DMS 273 treated with DMSO at 0.1 percent for 48 hours (cell line): ENCODE measurements around the gene PCDHGA9.
"Not testable (repeated sequence)": the region's sequence is repeated elsewhere in the genome, so short reads cannot be mapped to it uniquely, and the experiment has no call there.

Source experiments
- DNase-seq: peaks from one replicate; lab custom pipeline; 2025; lab: John Stamatoyannopoulos, UW

Gene PCDHGA9

GRCh38 chr5:141402553-141403243 lies at the start of gene PCDHGA9:
PCDHGA9 (plus strand) TSS chr5:141402778; CDS start chr5:141402953, 175 bp downstream.
- no peak for DNase-seq

- DNase-seq = no peak
Observed at GRCh38 chr5:141354900-141355469, 47.6 kb upstream of the PCDHGA9 start, which contains the start of gene PCDHGA4. PCDHGA4 (plus strand) TSS chr5:141355021; CDS start chr5:141355108, 87 bp downstream.

- DNase-seq = no peak
Observed at GRCh38 chr5:141355641-141356040, 46.9 kb upstream of the PCDHGA9 start.

- no peak for DNase-seq
Observed at GRCh38 chr5:141356133-141356532, 46.4 kb upstream of the PCDHGA9 start.

GRCh38 chr5:141356950-141357349 lies 45.6 kb upstream of the PCDHGA9 start:
- no peak for DNase-seq

GRCh38 chr5:141359790-141360426 lies 42.7 kb upstream of the PCDHGA9 start, which contains the start of gene PCDHGB2:
PCDHGB2 (plus strand) TSS chr5:141359994; CDS start chr5:141360136, 142 bp downstream.
- no peak for DNase-seq

- no peak for DNase-seq
Observed at GRCh38 chr5:141360685-141361084, 41.9 kb upstream of the PCDHGA9 start.

GRCh38 chr5:141362719-141363118 lies 39.9 kb upstream of the PCDHGA9 start:
- no peak for DNase-seq

- no peak for DNase-seq
Observed at GRCh38 chr5:141363952-141364660, 38.5 kb upstream of the PCDHGA9 start, which contains the start of gene PCDHGA5. PCDHGA5 (plus strand) TSS chr5:141364162; CDS start chr5:141364331, 169 bp downstream.

- DNase-seq = no peak
Observed at GRCh38 chr5:141366016-141366896, 36.3 kb upstream of the PCDHGA9 start.

- DNase-seq = no peak
Observed at GRCh38 chr5:141369994-141370848, 32.4 kb upstream of the PCDHGA9 start, which contains the start of gene PCDHGB3. PCDHGB3 (plus strand) TSS chr5:141370242; CDS start chr5:141370395, 153 bp downstream.

GRCh38 chr5:141371572-141372475 lies 30.8 kb upstream of the PCDHGA9 start:
- DNase-seq = no peak

GRCh38 chr5:141373673-141374317 lies 28.8 kb upstream of the PCDHGA9 start, which contains the start of gene PCDHGA6:
PCDHGA6 (plus strand) TSS chr5:141373891; CDS start chr5:141374084, 193 bp downstream.
- DNase-seq = no peak

- no peak for DNase-seq
Observed at GRCh38 chr5:141374627-141375026, 28.0 kb upstream of the PCDHGA9 start.

- DNase-seq = not testable (repeated sequence)
Observed at GRCh38 chr5:141375444-141376155, 27.0 kb upstream of the PCDHGA9 start.

- no peak for DNase-seq
Observed at GRCh38 chr5:141382469-141383294, 19.9 kb upstream of the PCDHGA9 start, which contains the start of gene PCDHGA7. PCDHGA7 (plus strand) TSS chr5:141382742; CDS start chr5:141382900, 158 bp downstream.

GRCh38 chr5:141383345-141383744 lies 19.2 kb upstream of the PCDHGA9 start:
- DNase-seq = no peak
